ENCODE results near the gene AGR3.

DNA sequence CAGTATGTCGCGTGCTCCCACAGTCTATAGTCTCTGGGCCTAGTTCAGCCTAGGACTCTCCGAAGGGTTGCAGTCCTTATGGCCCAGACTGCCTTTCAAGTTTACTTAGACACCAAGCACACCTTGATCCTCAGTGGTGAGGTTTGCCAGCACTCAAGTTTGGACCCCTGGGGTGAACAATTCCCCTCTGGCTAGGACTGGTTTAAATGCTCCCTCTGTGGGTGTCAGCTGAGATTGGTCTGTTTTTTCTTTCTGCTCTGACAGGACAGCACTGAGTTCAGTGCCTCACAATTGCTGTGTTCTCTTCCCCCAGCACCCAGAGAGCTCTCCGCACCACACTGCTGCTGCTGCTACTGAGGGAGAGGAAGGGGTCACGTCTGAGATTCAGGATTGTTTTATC is 31.9 kb upstream of the AGR3 start:
- TF ChIP-seq, protein P1, sequence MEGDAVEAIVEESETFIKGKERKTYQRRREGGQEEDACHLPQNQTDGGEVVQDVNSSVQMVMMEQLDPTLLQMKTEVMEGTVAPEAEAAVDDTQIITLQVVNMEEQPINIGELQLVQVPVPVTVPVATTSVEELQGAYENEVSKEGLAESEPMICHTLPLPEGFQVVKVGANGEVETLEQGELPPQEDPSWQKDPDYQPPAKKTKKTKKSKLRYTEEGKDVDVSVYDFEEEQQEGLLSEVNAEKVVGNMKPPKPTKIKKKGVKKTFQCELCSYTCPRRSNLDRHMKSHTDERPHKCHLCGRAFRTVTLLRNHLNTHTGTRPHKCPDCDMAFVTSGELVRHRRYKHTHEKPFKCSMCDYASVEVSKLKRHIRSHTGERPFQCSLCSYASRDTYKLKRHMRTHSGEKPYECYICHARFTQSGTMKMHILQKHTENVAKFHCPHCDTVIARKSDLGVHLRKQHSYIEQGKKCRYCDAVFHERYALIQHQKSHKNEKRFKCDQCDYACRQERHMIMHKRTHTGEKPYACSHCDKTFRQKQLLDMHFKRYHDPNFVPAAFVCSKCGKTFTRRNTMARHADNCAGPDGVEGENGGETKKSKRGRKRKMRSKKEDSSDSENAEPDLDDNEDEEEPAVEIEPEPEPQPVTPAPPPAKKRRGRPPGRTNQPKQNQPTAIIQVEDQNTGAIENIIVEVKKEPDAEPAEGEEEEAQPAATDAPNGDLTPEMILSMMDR (IDR thresholded peaks at IDR 0.05) = no peak
- no peak for TF ChIP-seq ZFX (IDR thresholded peaks at IDR 0.05; ENCODE audit: borderline replicate concordance)

Data from 22Rv1 (cell line).